Measurements from ENCODE around the gene SRP9.
"Not testable (repeated sequence)": the region's sequence is repeated elsewhere in the genome, so short reads cannot be mapped to it uniquely, and the experiment has no call there.

Gene SRP9

DNA sequence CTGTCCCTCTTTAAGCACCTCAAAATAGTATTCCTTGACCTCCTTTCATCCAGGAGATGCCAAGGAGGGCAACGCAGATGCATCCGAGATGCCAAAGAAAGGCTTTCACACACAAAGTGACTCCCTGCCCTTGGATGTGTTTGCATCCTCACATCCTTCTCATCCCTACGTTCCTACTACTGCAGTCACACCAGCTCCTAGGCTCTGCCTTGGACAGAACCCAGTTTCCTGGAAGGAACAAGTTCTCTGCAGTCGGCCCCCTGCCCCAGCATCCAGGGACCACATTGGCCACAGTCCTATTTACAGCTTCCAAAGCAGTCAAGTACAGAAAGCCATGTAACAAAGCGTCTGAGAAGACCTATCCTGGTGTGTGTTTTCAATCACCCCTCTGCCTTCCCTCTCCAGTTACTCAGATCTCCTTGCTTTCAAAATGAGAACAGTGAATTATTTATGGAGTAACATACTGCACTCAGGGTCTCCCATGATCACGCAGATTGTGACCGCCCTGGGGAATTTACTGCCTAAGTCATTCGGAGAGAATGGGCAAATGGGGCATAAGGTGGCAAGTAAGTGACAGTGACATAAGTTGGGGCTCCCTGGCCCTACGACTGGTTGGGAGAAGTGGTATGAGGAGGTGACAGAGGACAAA lies 21.8 kb upstream of the SRP9 start:
- no peak for DNase-seq (ENCODE audit: low read depth in 4 of 4, low spot score in 1 of 4)

DNA sequence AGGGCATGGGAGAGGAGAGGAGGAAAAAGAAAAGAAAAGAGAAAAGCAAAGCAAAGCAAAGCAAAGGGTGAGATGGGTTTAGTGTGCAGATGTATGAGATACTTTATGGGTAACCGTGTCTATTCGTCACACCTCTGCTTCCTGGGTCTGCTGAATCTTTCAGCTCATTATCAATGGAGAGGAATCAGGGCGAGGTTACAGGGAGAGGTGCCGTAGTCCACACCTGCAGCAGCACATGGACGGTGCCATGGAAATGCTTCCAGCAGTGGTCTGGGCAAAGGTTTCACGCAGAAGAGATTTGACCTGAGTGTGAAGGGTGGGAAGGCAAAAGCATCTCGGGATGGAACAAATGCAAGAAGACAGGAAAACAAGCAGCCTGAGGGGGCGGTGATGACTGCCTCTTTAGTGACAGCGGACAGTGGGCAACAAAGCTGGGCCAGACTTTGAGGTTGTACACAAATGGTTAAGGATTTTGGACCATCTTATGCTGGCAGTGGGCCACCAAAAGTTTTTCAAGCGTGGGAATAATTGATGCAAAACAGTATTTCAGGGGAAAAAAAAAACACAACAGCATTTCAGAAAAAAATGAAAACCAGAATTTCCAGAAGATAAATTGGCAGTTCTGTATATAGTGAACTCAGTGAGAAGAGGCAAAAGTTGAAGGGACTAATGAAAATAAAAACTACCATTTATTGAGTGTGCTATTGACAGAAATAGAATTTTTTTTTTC lies 19.5 kb upstream of the SRP9 start:
- DNase-seq (ENCODE audit: low read depth in 4 of 4, low spot score in 1 of 4) = no peak

DNA sequence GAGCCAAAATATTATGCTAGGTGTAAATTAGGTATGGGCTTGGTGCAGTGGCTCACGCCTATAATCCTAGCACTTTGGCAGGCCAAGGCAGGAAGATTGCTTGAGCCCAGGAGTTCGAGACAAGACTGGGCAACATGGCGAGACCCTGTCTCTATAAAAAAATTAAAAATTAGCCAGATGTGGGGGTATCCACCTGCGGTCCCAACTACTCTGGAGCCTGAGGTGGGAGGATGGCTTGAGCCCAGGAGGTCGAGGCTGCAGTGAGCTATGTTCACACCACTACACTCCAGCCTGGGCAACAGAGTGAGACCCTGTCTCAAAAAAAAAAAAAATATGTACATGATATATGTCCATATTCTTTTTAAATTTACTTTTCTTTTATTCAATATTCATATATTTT lies 17.7 kb upstream of the SRP9 start:
- not testable (repeated sequence) for DNase-seq (ENCODE audit: low read depth in 4 of 4, low spot score in 1 of 4)

DNA sequence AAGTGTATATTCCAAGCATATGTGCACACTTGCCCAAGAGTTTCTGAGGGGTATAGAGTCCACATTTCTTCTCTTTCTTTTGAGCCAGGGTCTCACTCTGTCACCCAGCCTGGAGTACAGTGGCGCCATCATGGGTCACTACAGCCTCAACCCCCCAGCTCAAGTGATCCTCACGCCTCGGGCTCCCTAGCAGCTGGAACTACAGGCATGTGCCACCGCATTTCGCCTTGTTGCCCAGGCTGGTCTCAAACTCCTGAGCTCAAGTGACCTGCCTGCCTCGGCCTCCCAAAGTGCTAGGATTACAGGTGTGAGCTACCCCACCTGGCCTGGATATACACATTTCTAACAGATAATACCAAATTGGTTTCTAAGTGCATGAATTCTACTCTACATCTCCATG lies 17.1 kb upstream of the SRP9 start:
- DNase-seq (ENCODE audit: low read depth in 4 of 4, low spot score in 1 of 4) = no peak

DNA sequence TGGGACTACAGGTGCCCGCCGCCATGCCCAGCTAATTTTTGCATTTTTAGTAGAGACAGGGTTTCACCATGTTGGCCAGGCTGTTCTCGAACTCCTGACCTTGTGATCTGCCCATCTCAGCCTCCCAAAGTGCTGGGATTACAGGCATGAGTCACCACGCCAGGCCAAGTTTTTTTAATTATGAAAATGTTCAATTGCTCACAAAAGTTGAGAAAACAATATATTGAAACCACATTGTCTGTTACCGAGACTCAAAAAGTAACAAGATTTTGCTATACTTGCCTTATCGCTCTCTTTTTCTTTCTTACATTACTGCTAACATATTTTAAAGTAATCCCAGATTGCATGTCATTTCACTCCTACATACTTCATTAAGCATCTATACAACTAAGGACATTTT lies 16.2 kb upstream of the SRP9 start:
- DNase-seq (ENCODE audit: low read depth in 4 of 4, low spot score in 1 of 4) = not testable (repeated sequence)

DNA sequence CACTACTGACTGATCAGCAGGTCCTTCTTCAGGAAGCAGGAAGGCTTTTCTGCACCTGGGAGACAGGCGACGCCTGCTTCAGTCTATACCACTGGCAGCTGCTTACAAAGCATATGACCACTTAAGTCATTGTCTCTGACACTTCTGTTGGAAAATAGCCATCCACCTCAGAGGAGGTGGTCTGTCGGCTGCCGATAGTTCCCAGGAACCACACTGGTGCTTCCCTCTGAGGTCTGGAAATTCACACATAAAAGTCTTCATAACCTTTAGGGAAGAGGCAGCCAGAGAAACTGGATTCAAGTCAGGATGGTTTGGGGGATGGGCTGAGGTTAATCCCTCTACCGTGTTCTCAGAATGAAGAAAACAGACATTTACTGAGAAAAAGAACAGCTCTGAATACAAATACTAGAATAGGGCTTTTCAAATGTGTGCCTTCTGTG lies 15.6 kb upstream of the SRP9 start:
- no peak for DNase-seq (ENCODE audit: low read depth in 4 of 4, low spot score in 1 of 4)

DNA sequence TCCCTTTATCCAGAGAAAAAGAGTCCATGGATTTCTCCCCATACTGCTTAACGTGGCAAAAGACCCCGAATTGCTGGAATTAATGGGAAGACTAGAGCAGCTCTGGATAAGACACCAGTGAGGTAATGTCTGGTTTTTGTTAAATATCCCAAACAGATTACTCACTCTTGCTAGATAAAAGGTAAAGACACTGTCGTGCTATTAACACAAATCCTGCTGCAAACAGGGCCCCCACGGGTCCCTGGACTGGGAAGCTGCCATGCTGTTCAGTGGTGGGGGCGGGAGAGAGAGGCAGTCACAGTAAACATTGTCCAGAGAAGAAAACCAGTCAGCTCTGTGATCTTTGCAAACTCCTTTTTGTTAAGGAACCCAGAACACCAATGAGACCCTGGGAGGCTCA lies 15.2 kb upstream of the SRP9 start:
- DNase-seq (ENCODE audit: low read depth in 4 of 4, low spot score in 1 of 4) = no peak

DNA sequence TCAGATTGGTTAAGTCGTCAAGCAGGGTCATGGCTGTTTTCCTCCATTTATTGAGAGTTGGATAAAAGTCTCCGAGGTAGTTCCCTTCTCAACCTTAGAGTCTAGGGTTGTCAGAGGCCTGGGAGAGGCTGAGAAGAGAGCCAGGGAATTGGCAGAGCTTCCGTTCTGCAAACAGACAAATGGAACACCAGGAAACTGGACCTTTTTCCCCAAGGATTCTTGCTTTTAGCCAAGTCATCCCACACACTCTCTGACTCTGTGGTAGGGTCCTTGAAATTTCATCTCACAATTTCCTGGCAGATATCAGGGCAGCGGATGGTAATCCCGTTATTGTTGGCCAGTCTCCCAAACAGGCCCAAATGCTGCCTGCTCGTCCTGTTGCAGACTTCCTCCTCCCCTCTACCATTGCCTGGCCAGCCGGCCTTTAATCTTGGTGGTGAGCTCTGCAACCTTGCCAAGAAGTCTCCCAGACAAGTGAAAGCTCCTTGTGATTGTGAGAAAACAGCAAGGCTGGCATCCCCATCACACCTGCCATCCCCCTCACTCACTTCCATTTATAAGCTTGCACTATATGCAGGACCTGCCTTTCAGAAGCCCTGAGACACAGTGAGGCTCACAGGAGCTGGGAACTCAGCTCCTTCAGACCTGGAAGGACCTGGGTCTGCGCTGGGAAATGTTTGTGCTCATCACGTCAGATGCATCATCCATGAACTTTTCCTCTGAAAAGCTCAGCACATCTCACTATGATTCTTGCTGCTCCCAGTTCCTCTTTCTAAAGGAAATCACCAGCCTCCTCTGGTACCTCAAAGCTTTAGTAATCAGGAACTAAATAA lies 13.7 kb upstream of the SRP9 start:
- no peak for DNase-seq (ENCODE audit: low read depth in 4 of 4, low spot score in 1 of 4)

DNA sequence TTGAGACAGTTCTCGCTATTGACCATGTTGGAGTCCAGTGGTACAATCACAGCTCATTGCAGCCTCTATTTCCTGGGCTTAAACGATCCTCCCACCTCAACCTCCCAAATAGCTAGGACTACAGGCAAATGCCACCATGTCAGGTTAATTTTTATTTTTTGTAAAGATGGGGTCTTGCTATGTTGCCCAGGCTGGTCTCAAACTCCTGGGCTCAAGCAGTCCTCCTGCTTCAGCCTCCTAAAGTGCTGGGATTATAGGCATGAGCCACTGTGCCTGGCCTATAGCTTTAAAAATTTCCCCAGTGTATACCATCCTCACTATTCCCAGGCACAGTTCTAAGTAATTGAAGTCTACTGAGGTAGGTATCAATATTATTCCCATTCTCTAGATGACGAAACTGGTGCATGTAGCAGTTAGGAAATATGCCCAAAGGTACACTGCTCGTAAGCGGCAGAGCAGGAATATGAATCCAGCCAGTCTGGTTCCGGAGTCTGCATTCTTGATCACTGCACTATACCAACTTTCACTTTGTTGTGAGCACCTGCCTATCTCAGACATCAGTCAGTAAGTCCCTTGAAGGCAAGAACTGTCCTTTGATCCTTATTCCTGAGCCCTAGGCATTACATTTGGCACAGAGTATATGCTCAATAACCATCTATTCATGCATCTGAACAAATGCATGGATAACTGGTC lies 11.5 kb upstream of the SRP9 start:
- no peak for DNase-seq (ENCODE audit: low read depth in 4 of 4, low spot score in 1 of 4)

DNA sequence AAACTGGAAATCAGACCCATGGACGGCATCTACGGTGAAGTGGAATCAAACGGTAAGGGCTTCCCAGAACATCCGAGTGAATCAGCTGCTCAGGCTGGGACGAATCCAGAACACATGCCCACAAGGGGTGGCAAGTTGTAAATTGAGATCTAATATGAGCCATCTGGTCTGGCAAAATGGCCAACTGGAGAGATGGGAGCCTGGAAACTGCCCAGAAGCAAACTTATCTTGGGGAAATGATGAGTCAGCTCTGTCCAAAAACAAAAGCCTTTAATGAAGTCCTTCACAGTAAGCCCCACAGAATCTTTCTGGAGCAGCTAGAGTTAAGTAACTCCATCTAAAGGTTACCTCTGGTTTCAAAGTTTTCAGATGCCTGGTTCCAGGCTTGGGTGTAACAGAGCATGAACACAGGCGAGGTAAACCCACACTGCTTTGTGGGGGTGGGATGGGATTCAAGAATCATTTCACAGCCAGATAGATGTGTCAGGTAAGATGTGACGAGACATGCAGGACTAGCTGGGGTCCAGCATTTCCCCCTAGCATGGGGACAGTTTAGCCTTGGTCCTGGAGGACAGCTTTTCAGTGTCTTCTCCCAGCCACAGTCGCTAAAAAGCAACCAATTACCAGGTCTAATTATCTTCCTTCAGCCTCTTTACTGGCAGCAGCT lies 10.5 kb upstream of the SRP9 start:
- DNase-seq (ENCODE audit: low read depth in 4 of 4, low spot score in 1 of 4) = no peak

DNA sequence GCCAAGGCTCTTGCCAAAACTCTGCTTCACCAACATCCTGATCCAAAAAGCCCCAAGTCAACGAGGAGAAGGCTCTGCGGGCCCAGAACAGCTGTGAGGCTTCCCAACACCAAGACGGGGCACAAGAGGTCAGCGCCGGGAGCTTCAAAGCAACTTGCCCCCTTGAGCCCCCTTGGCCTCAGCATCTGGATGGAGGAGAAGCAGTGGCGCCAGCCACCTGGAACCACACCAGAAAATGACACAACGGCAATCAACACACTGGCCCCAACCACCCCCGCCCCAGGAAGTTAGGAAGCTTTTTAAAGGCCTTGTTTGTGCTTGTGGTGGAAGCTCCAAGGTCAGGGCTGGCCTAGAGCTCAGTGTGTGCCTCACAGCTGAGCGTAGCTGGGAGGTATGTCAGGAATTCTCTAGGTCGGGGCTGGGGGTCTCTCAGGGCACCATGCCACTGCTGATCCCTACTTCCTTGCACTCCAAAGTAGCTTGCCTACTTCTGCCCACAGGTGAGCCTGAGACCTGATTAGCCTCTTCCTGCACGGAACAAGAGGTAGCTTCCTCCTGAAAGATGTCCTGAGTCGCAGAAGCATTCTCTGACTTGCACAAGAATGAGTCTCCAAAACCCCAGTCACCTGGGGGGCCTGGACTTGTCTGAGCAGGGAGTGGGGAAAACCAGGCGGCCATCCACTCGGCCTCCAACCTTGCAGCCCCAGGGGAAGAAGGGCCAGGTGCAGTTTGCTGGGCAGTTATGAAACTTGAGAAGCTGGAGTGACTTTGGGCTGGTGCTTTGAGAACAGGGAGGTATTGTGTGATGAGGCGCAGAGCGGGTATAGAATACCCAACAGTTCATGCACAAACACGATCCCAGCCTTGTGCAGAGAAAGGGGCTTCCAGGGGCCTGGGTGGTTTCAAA lies 9.7 kb upstream of the SRP9 start:
- DNase-seq (ENCODE audit: low read depth in 4 of 4, low spot score in 1 of 4) = no peak

DNA sequence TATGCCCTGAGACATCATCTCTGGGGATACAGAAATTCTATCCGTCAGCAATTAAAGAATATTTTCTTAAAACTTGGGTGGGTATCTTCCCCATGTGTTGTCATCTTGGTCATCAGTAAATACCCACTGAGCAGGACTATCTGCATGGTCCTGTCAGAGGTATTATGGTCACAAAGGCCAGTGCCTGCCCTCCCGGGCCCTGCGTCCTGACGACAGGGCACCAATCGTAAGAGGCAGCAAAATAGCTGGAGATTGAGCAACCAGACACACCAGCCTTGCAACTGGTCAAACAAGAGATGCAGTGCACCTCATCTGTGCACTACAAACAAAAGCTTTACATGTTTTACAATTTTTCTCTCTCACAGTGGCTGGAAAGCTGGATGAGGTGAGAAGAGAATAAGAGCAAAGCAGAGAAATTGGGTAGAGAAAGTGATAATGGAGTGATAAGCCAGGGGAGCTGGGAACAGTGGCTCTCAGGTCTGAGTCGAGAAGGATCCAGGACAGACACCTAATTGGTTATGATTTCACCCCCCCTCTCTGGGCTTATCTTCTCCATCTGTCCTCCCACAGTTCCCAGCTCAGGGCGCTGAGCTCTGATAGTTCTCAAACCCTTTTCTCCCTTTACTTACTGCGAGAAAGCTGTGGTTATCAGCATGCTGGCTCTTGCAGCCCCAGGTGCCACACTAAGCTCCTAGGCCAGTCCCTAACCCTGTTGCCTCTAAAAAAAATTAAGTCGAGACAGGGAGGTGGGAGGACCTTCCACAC lies 8.8 kb upstream of the SRP9 start:
- DNase-seq (ENCODE audit: low read depth in 4 of 4, low spot score in 1 of 4) = no peak

DNA sequence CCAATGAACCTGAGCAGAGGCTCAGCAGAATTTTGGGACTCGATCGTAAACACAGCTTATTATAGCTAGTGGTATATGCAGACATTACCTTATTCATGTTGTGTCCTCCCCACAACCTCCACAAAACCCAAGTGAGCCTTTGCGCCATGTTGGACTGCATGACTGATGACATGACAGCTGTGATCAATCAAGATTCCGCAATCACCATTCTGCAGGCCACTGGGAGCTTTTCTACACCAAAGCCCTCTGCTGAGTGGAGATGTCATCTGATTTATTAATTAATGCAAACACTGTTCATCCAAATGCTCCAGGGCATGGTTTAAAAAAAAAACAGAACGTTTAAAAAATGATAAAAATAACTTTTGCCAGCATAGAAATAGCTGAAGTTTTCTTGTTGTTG lies 7.9 kb upstream of the SRP9 start:
- no peak for DNase-seq (ENCODE audit: low read depth in 4 of 4, low spot score in 1 of 4)

DNA sequence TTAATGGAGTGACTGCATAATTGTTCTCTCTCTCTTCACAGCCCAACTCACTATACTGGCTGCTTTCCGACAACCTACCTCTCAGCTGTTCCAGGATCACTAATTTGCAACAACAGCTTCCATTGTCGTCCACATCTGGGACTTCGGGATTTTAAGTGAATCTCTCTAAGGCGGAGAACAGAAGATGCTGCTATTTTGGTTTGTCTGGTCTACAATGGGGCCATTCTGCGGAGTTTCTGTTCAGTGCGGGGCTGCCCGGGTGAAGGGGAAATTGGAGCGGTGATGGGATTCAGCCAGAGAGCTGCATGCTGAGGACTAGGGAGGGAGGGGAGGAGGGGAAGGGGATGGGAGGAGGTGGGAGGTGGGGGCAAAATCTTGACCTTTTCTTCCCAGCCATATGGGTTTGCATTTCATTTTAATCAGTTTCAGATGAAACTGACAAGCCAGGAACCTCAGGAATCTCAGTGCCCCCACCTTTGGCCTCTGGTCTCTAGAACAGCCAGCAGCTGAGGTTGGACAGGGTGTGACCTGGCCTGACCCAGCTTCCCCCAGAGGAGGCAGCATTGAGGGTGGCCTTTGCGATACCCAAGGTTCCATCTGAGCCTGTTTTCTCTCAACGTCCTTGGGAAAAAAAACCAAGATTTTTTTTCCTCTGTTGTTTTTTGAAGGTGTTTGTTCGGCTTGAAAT lies 6.9 kb upstream of the SRP9 start:
- DNase-seq (ENCODE audit: low read depth in 4 of 4, low spot score in 1 of 4) = no peak

DNA sequence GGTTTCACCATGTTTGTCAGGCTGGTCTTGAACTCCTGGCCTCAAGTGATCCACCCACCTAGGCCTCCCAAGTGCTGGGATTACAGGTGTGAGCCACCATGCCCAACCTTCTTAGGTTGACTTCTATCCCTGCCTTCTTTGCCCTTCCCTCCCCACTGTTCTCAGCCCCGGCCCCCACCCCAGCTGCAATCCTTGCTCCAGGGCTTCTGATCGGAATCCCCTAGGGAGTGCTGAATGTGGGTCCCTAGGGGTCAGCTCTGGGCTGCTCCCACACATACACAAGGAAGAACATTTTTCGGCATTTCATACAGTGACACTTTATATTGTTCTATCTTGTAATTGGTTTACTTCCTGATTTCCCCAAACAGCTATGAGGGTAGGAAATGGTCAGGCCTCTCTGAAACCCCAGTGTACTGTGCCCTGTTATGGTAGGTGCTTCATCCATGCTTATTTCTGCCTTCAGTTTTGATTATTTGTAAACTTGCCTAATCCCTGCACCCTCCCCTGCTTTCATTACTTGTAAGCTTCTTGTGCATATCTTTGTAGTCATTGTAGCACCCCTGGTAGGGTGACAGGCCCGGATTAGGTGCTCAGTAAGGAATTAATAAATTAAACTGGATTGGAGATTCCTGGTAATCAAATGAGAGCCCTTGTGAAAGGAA lies 5.8 kb upstream of the SRP9 start:
- no peak for DNase-seq (ENCODE audit: low read depth in 4 of 4, low spot score in 1 of 4)

DNA sequence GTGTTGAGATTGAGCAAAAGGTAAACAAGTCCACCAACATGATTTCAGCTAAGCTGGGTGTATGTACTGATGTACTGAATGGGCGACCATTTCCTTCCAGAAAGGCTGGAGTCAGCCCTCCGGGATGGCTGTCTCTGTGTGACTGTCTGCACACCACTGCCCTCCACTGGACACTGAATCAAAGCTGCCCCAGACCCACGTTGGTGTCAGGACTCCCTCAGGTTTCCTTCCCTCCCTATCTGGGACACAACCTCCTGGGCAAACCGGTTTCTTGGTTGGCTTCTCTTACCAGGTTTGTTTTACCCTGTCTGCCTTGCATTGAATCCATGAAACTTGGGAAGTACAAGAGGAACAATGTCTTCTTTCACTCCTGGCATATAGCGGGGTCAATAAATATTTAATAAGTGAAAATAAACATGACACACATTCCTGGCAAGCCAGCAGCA lies 5.3 kb upstream of the SRP9 start:
- peak in 1 of 4 experiments; percentile 3 for DNase-seq (ENCODE audit: low read depth in 4 of 4, low spot score in 1 of 4)

DNA sequence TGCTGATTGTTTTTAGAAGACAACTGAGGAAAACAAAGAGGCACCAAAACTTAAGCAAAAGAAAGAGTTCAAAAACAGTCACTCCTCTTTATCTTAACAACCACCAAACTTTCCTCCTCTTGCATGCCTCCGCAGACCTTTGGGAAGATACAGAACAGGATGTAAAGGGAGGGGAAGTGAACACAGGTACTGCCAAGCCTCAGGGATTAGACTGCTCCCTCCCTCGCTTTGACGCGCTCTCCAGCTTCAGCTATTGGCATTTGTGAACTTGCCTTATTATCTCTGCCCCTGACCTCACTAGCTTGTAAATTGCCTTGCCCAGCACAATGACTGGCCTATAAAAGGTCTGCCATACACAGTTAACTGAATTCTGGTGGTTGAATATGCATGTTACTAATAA lies 4.8 kb upstream of the SRP9 start:
- no peak for DNase-seq (ENCODE audit: low read depth in 4 of 4, low spot score in 1 of 4)

Measured in stimulated activated CD4-positive, alpha-beta T cell treated with anti-CD3 and anti-CD28 coated beads, Interleukin-1b, Interleukin-23, amount 100 ng/mL, for 24 hours (primary cell).